ENCODE measurements around the gene MCL1.
"Not testable (repeated sequence)": the region's sequence is repeated elsewhere in the genome, so short reads cannot be mapped to it uniquely, and the experiment has no call there.

MCL1 gene

DNA sequence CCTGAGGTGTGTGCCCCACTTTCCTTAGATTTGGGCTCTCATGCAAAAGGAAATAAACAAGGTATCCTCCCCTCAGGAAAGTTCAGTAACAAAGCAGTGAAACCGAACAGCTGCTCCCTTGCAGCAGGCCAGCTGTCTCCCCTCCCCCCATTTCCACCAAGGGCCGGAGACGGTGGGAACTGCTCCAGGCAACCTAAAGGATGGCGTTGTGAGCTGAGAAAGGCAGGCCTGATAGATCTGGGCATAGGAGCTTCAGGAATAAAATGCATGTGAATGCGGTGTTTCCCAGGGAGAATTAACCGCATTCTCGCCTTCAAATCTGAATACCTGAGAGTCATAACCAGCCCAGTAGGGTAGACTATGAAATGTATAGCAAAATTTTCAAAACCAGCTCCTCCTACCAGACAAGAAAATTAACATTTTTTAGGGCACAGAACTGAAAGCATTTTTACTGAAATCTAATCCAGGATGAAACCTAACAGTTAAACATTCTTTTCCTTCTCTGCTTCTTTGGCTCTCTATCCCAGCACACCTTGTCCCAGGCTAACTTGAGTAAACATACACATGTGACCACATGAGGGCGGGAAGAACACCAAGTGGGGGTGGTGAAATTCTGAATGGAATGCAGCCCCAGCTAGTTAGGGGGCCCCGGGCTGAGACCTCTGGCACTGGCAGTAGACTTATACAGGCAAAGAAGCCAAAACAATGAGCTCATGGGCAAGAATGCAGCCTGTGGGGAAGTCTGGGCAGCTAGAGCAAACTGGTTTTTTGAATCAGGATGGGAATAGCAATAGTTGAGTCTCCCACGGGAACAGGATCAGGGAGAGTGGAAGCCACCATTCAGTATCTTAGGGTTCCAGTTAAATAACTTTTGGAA lies 11.5 kb downstream of the MCL1 start:
- peak; percentile 55 for DNase-seq

GRCh38 chr1:150567341-150567716 lies 12.1 kb downstream of the MCL1 start:
- peak; percentile 60 for DNase-seq

DNA sequence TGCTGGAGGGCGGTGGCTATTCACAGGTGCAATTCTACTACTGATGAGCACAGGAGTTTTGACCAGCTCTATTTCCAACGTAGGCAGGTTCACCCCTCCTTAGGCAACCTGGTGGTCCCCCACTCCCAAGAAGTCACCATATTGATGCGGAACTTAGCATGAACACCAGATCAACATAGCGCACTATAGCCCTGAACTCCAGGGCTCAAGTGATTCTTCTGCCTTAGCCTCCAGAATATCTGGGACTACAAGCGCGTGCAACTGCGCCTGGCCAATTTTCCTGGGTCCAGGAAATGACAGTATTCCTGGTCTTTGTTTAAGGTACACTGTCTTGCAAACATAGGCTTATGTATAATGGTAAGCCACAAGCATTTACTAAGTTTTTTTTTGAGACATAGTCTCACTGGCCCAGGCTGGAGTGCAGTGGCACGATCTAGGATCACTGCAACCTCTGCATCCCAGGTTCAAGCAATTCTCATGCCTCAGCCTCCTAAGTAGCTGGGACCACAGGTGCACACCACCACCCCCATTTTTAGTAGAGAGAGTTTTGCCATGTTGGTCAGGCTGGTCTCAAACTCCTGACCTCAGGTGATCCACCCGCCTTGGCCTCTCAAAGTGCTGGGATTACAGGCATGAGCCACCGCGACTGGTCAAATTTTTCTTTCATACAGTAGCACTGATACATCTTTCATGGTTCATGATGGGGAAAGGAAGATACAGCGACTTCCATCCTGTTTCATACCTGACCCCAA lies 12.6 kb downstream of the MCL1 start:
- no peak for DNase-seq

GRCh38 chr1:150565240-150565991 lies 14.0 kb downstream of the MCL1 start:
- DNase-seq: not testable (repeated sequence)

DNA sequence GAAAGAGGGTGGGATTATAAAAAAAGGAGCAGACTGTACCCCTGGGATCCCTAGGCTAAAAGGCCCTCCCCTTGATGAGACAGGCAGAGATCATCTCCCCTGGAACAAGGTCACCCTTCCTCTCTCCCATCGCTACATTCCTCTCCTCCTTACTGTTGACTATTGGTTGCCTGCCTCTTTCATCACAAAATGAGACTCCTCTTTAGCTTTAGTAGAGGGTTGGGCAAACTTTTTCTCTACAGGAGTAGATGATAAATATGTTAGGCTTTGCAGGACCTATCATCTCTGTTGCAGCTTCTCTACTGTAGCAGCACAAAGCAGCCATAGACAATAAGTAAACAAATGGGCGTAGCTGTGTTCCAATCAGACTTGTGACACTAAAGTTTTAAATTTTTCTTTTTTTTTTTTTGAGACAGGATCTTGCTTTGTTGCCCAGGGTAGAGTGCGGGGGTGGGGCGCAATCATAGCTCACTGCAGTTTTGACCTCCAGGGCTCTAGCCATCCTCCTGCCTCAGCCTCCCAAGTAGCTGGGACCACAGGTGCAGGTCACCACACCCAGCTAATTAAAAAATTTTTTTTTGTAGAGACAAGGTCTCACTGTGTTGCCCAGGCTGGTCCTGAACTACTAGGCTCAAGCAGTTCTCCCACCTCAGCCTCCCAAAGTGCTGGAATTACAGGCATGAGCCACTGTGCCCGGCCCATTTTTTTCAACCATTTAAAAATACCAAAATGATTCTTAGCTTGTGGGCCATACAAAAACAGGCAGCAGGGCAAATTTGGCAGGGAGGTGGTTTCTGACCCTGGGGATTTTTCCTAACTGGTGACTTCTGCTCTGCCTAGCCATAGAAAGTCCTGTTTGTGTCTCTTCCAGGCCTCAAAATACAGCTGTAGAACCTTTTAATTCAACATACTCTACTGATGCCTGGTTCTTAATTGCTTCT lies 15.1 kb downstream of the MCL1 start:
- no peak for DNase-seq

DNA sequence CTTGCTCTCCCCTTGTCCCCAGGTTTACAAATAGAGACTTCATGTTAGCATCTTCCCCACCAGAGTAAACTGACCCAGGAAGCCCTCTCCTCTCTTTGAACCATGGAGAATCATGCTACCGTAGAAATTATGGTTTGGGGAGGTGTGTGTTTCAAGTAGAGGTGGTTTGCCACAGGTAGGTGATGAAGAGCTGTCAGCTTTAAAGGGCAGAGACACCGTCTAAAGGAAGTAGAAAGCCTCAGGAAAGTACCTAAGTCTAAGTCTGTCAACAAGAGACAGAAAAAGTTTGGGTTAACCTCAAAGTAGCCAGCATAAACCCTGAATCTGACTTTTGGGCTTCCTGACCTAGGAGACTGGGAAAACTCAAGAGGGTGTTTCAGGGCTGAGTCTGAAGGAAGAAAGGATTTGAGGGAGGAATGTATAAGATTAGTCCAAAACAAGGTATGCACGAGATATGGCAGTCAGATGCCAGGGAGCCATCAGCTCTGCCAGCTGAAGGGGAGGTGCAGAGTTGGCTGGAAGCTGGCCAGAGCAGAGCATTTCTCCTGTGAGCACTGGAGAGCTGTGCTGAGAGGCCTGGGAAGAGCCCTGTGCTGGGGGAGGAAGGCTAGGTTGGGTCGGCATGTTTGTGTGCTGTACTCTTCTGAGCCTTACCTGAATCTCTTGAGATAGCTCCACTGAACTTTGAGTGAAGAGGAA lies 15.9 kb downstream of the MCL1 start:
- peak; percentile 38 for DNase-seq

DNA sequence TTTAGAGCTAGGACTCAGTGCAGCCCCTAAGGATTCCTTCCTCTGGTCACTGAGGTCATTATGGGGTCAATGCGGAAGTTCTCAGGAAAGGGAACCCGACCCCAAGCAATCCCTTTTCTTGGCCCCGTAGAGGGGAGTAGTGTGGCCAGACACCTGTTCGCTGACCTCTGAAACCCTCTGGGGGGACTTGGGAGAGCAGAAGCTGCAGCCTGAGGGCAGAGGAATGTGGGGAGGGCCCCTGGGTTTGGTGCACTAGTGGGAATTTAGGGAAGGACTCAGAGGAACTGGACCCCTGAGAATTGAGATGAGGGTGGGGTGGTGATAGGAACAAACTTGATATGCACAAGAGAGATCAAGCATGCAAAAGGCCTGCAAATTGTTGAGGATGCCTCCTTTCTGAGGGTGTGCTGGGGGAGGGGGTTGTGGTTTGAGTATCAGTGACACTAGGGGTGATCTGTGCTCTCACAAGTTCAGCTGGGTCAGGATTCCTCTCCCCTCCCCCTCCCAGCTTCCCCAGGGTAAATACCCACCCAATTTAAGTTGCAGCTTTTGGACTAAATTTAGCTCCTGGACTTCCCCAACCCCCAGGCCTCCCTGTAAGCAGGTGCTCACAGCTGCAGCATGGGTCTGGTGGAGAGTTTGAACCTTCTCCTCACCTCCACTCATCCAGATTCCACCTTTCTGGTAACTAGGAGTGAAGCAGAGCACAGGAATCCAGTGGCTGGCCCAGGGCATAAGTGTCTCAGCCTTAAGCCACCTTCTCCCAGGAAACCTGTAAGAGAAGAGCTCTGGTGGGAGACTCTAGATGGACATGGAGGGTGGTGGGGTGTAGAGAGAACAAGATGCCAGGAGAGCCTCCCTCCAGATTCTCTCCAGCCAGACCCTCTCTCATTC lies 16.7 kb downstream of the MCL1 start:
- peak; percentile 68 for DNase-seq

DNA sequence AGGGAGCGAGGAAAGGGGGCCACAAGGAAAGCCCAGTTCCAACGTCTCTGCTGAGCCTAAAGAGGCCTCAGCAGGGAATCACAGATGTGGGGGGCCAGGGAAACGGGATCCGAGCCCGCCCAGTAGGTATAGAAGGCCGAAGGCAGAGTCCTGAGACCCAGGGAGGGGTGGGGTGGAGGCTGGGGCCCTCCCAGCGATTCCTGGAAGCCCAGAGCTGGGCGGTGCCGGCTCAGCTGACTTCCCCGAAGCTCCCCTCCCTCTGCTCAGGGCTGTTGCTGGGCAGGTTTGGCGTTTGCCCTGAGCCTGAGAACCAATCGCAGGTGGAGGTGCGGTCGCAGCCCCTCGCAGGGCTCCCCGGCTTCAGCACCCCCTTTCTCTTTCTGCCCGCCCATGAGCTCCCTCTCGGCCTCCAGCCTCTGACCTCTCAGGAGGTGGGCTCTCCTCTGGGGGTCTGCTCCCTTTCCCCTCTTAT lies 17.4 kb downstream of the MCL1 start:
- peak; percentile 88 for DNase-seq

DNA sequence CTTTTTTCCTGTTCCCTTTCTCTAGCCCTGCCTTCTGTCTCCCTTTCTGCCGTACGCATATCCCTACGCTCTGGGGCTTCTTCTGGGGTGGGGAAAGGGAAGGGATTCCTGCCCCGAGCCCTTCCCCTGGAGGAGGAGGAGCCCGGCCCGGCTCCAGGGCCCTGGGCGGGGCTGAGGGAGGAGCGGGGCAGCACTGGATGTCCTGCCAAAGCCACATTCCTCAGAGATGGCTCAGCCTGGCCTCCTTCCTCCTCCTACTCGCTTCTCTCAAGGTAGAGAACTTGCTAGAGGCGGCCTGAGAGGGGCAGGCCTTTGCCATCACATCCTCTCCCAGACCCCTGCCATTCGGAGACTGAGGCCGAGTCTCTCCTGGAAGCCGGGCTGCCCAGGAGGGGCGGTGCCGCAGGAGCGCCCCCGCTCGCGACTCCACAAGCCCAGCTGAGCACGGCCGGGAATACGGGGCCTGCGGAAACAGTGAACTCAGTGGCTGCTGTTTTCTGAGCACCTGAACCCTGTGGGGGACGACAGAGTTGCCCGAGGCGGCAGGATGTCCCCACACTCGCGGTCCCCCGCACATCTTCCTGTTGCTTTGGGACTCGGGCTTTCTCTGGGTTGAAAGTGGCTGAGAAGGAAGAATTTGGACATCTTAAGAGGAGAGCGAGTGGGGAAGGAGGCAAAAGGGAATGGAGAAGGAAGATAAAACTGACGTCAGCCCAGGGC lies 18.0 kb downstream of the MCL1 start:
- peak; percentile 57 for DNase-seq

GRCh38 chr1:150560576-150561253 lies 18.7 kb downstream of the MCL1 start:
- DNase-seq: peak; percentile 86

DNA sequence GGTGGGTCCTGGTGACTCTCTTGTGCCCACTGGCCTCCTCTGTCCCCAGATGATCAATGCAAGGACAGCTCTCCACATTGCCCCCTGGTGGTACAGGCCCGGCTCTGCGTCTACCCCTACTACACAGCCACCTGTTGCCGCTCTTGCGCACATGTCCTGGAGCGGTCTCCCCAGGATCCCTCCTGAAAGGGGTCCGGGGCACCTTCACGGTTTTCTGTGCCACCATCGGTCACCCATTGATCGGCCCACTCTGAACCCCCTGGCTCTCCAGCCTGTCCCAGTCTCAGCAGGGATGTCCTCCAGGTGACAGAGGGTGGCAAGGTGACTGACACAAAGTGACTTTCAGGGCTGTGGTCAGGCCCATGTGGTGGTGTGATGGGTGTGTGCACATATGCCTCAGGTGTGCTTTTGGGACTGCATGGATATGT lies 19.4 kb downstream of the MCL1 start:
- DNase-seq: peak; percentile 74

DNA sequence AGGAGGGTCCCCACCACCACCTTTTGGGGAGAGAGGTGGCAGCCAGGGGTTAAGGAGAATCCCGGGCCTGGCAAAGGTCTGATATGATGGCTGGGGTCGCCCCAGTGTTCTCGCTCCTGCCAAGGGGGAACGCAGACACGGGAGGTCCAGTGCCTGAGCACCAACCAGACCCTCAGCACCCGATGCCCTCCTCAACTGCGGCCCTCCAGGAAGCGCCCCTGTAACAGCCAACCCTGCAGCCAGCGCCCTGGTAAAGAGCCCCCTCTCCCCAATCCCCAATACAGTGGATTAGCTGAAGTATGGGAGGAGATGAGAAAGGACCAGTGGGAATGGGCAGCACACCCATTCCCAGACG lies 19.8 kb downstream of the MCL1 start:
- DNase-seq: no peak

DNA sequence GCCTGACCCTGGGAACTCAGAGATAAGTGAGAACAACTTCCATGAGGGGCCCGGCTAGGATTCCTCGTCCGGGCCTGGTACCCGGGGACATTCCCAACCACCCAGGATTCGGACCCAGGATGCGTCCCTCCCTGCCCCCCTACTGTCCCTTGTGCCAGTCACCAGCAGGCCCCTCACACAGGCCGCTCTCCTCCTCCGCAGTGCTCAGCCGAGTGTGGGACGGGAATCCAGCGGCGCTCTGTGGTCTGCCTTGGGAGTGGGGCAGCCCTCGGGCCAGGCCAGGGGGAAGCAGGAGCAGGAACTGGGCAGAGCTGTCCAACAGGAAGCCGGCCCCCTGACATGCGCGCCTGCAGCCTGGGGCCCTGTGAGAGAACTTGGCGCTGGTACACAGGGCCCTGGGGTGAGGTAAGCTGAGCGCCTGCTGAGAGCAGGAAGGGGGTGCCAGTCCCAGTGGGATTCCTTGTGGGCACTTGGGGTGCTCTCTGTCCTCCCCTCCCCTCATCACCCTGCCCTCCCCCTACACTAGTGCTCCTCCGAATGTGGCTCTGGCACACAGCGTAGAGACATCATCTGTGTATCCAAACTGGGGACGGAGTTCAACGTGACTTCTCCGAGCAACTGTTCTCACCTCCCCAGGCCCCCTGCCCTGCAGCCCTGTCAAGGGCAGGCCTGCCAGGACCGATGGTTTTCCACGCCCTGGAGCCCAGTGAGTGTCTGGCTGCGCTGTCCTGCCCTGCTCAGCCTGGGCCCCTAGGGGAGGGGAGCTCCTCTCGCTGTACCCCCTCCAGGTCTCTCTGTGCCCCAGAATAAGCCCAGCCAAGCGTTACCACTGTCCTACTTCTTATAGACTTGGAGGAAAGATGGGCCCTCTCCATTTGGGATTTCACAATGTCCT lies 20.4 kb downstream of the MCL1 start:
- no peak for DNase-seq

DNA sequence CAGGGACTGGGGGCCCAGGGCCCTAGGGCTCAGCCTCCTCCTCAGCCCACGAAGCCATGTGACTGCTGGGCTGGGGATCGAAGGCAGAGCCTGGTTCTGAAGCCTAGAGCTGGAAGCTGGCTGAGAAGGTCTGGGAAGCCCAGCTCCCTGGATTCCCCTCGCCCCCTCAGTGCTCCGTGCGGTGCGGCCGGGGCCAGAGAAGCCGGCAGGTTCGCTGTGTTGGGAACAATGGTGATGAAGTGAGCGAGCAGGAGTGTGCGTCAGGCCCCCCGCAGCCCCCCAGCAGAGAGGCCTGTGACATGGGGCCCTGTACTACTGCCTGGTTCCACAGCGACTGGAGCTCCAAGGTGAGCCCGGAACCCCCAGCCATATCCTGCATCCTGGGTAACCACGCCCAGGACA lies 21.1 kb downstream of the MCL1 start:
- DNase-seq: no peak

DNA sequence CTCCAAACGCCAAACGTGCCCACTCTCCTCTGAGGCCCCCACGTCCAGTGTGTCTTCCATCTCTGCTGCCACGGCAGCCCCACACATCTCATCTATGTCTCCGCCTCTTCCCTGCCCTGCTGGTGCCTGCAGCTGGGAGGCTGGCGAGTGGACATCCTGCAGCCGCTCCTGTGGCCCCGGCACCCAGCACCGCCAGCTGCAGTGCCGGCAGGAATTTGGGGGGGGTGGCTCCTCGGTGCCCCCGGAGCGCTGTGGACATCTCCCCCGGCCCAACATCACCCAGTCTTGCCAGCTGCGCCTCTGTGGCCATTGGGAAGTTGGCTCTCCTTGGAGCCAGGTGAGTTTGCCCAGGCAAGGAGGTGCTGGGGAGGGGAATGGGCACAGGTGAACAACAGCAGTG lies 21.6 kb downstream of the MCL1 start:
- DNase-seq: no peak

- no peak for DNase-seq
These were observed 22.3 kb downstream of the MCL1 start for GRCh38 chr1:150557065-150557600.

GRCh38 chr1:150555971-150556865 lies 23.2 kb downstream of the MCL1 start:
- no peak for DNase-seq

All from activated naive CD4-positive, alpha-beta T cell treated with anti-CD3 and anti-CD28 coated beads, Interleukin-2, amount 50 U/mL, for 16 hours (primary cell).